Measurements from ENCODE around the gene TAF1D. TPM values are rescaled to one million over a fixed set of nuclear protein-coding genes. Genes with fewer than 3 reads are reported as not detected.
A peak's percentile ranks its signal among the peaks of the same experiment; 100 is the strongest.

The TAF1D gene
- total and polyA plus RNA-seq, 12 donors, result 20.8 to 262 (median 59.5) TPM

GRCh38 chr11:93738647-93739081, 2.6 kb downstream of the TAF1D start:
- TF ChIP-seq CTCF (IDR thresholded peaks at IDR 0.05) (no peak), POLR2A (IDR thresholded peaks at IDR 0.05) (no peak)
- intact Hi-C loops (cut with DNase I), result loop anchor here in 1 of 2 donors (10.0 kb wide), 1 partner anchor 54 kb away; no protein-coding TSS in a partner anchor
- peak overlapping the region in 1 of 4 donors; percentile 69 for H3K4me3 ChIP-seq
- DNase-seq, result no peak
- H3K27ac ChIP-seq, result no peak overlapping the region
- peaks cover 0 to 56% of the 10 kb centered on the region in 2 donors for H3K36me3 ChIP-seq (replicated peaks in 1 of 2)
- WGBS, 4 donors, result 69 to 73% (median 72%) methylated on average over 6 of the region's 6 CpGs
- no peaks in the 10 kb centered on the region for H3K27me3 ChIP-seq
- peaks cover 9 to 58% of the 10 kb centered on the region in 2 donors for H3K4me1 ChIP-seq (replicated peaks in 1 of 2)
- H3K9me3 ChIP-seq (replicated peaks in 1 of 3), result no peaks in the 10 kb centered on the region

GRCh38 chr11:93737904-93738612, 3.2 kb downstream of the TAF1D start:
- TF ChIP-seq CTCF (IDR thresholded peaks at IDR 0.05), result no peak
- no peak for TF ChIP-seq POLR2A (IDR thresholded peaks at IDR 0.05)
- Histone ChIP-seq H3K27me3 (no peaks in the 10 kb centered on the region), H3K4me3 (no peak overlapping the region), H3K9me3 (replicated peaks in 1 of 3) (no peaks in the 10 kb centered on the region), H3K36me3 (replicated peaks in 1 of 2) (peaks cover 0 to 57% of the 10 kb centered on the region in 2 donors), H3K4me1 (replicated peaks in 1 of 2) (peaks cover 9 to 58% of the 10 kb centered on the region in 2 donors), H3K27ac (no peak overlapping the region)
- intact Hi-C loops (cut with DNase I), result loop anchor here in 1 of 2 donors (10.0 kb wide), 1 partner anchor 53 kb away; no protein-coding TSS in a partner anchor
- 40 to 47% (median 42%) methylated on average over 6 of the region's 6 CpGs for WGBS, 4 donors
- DNase-seq, result no peak

- intact Hi-C loops (cut with DNase I), result loop anchor here in 1 of 2 donors (10.0 kb wide), 1 partner anchor 51 kb away; no protein-coding TSS in a partner anchor
- Histone ChIP-seq H3K27ac (no peak overlapping the region), H3K4me1 (replicated peaks in 1 of 2) (peaks cover 9 to 49% of the 10 kb centered on the region in 2 donors), H3K27me3 (no peaks in the 10 kb centered on the region), H3K9me3 (replicated peaks in 1 of 3) (no peaks in the 10 kb centered on the region), H3K36me3 (replicated peaks in 1 of 2) (peaks cover 0 to 76% of the 10 kb centered on the region in 2 donors), H3K4me3 (no peak overlapping the region)
- DNase-seq, result no peak
- TF ChIP-seq POLR2A (IDR thresholded peaks at IDR 0.05) (no peak), CTCF (IDR thresholded peaks at IDR 0.05) (no peak)
These were observed 5.2 kb downstream of the TAF1D start for GRCh38 chr11:93736129-93736528.

GRCh38 chr11:93735627-93736026, 5.7 kb downstream of the TAF1D start:
- Histone ChIP-seq H3K27me3 (no peaks in the 10 kb centered on the region), H3K4me3 (no peak overlapping the region), H3K4me1 (replicated peaks in 1 of 2) (peaks cover 9 to 49% of the 10 kb centered on the region in 2 donors), H3K9me3 (replicated peaks in 1 of 3) (no peaks in the 10 kb centered on the region), H3K36me3 (replicated peaks in 1 of 2) (peaks cover 0 to 81% of the 10 kb centered on the region in 2 donors), H3K27ac (no peak overlapping the region)
- intact Hi-C loops (cut with DNase I), result loop anchor here in 1 of 2 donors (10.0 kb wide), 1 partner anchor 51 kb away; no protein-coding TSS in a partner anchor
- TF ChIP-seq POLR2A (IDR thresholded peaks at IDR 0.05) (no peak), CTCF (IDR thresholded peaks at IDR 0.05) (no peak)
- WGBS, 4 donors, result 84 to 94% (median 89%) methylated on average over 1 of the region's 1 CpG
- DNase-seq, result no peak

Data from adrenal gland (tissue), 12 donors.